GM12878 (cell line): ENCODE measurements around the gene USP28. TPM values are rescaled to one million over a fixed set of nuclear protein-coding genes. Genes with fewer than 3 reads are reported as not detected.

ENCODE experiments used
- ATAC-seq: fragments of 200-7000 bp; cut with Tn5 transposase; 3 replicates; pipeline ENCODE4 v1.9.1; 2020; ENCODE audit warnings: mild to moderate bottlenecking, moderate library complexity
- BruUV-seq: library from RNA; stranded (reverse); fragments of 400-500 nt; replicated peaks from 2 replicates; lab custom pipeline; 2021; lab: Mats Ljungman, UMichigan
- CTCF ChIA-PET: fragments of 300-600 bp; sonication (Branson Sonifier 250); formaldehyde crosslinking; extraction: SDS; loops from one replicate; lab custom pipeline; 2021; ENCODE audit warnings: inconsistent platforms; lab: Yijun Ruan, JAX
- POLR2A ChIA-PET: fragments of 350-600 bp; formaldehyde crosslinking; extraction: SDS; loops from one replicate; lab custom pipeline; 2021; ENCODE audit warnings: inconsistent platforms; lab: Charles Lee
- RAD21 ChIA-PET: fragments of 300-600 bp; sonication (Branson Sonifier 250); formaldehyde crosslinking; loops from one replicate; lab custom pipeline; 2023; ENCODE audit warnings: antibody characterized with exemption; ENCODE audit not compliant: unreplicated experiment; lab: Charles Lee
- SMC1A ChIA-PET: fragments of 300-600 bp; sonication (Branson Sonifier 250); formaldehyde crosslinking; loops from one replicate; lab custom pipeline; 2023; ENCODE audit not compliant: unreplicated experiment, uncharacterized antibody; lab: Charles Lee
- DNase-seq: peaks from one replicate; pipeline ENCODE4 v3.0.0-alpha.2; 2011; ENCODE audit warnings: low read depth, low spot score
- FAIRE-seq: peaks from 3 replicates; lab custom pipeline; 2011; peaks lifted over from hg19 to GRCh38; lab: Jason Lieb, UNC
- H2AFZ ChIP-seq: 2 replicates; pipeline ENCODE4 v1.6.0; 2011; ENCODE audit warnings: low read depth, low read length, control low read depth; ENCODE audit not compliant: control insufficient read depth
- H3K27ac ChIP-seq: 2 replicates; pipeline ENCODE4 v1.5.1; 2011; ENCODE audit warnings: control low read depth; ENCODE audit not compliant: control insufficient read depth, insufficient read depth
- H3K27me3 ChIP-seq, 2 experiments: replicated peaks in 1 of 2; 2 replicates each; pipeline versions ENCODE4 v1.6.0 to v1.6.1; 2011; ENCODE audit warnings: low read length in 1 of 2; ENCODE audit not compliant: control insufficient read depth in 2 of 2, insufficient read depth in 2 of 2
- H3K36me3 ChIP-seq, 2 experiments: 2 replicates each; pipeline ENCODE4 v1.5.1; 2011; ENCODE audit warnings: low read length in 1 of 2; ENCODE audit not compliant: control insufficient read depth in 2 of 2, insufficient read depth in 2 of 2
- H3K4me1 ChIP-seq: 2 replicates; pipeline ENCODE4 v1.6.1; 2011; ENCODE audit warnings: mild to moderate bottlenecking, low read length, moderate library complexity, mixed read lengths; ENCODE audit not compliant: control insufficient read depth, insufficient read depth
- H3K4me2 ChIP-seq: 2 replicates; pipeline ENCODE4 v1.6.0; 2011; ENCODE audit warnings: control low read depth; ENCODE audit not compliant: control insufficient read depth, insufficient read depth
- H3K4me3 ChIP-seq: fragments of 200-600 bp; sonication (generic); 2 replicates; pipeline ENCODE4 v1.5.1; 2016
- H3K79me2 ChIP-seq: 2 replicates; pipeline ENCODE4 v1.6.0; 2011; ENCODE audit warnings: low read length; ENCODE audit not compliant: control insufficient read depth, insufficient read depth
- H3K9ac ChIP-seq: 2 replicates; pipeline ENCODE4 v1.8.0; 2011; ENCODE audit warnings: low read length, control low read depth, mixed read lengths; ENCODE audit not compliant: control insufficient read depth, insufficient read depth
- H3K9me3 ChIP-seq: replicated peaks from 3 replicates; pipeline ENCODE4 v1.5.1; 2011; ENCODE audit warnings: mild to moderate bottlenecking, low read length; ENCODE audit not compliant: control insufficient read depth, insufficient read depth
- H4K20me1 ChIP-seq: 2 replicates; pipeline ENCODE4 v1.6.0; 2011; ENCODE audit not compliant: control insufficient read depth, insufficient read depth
- ASH2L ChIP-seq: fragments of 300-600, 200-600 bp; sonication (generic); IDR thresholded peaks from 2 replicates; pipeline ENCODE4 v1.6.1; 2017; ENCODE audit warnings: low read depth, mild to moderate bottlenecking, borderline replicate concordance
- CREM ChIP-seq: IDR thresholded peaks from 2 replicates; pipeline ENCODE4 v1.6.1; 2014; ENCODE audit warnings: antibody characterized with exemption, low read depth
- E2F4 ChIP-seq: IDR thresholded peaks from 2 replicates; pipeline ENCODE4 v1.6.1; 2012; ENCODE audit warnings: low read depth, low read length, improper control_type of control experiment
- EP300 ChIP-seq, 2 experiments: fragments of 150-350 bp in 1 of 2; IDR thresholded peaks; 2 replicates each; pipeline ENCODE4 v1.6.1; 2011 to 2012; ENCODE audit warnings: low read depth in 2 of 2, low read length in 2 of 2, borderline replicate concordance in 1 of 2, improper control_type of control experiment in 1 of 2, inconsistent platforms in 1 of 2; ENCODE audit not compliant: control insufficient read depth in 1 of 2
- EZH2 ChIP-seq: IDR thresholded peaks from 2 replicates; pipeline ENCODE4 v1.6.1; 2012; ENCODE audit warnings: low read depth, mild to moderate bottlenecking, control low read depth, inconsistent platforms, low read length, borderline replicate concordance; ENCODE audit not compliant: control insufficient read depth
- IKZF1 ChIP-seq: fragments of 450-650 bp; conservative IDR thresholded peaks from 2 replicates; pipeline ENCODE4 v1.6.1; 2017; ENCODE audit warnings: antibody characterized with exemption, mild to moderate bottlenecking
- KLF5 ChIP-seq: fragments of 450-650 bp; IDR thresholded peaks from 2 replicates; pipeline ENCODE4 v1.6.1; 2014; ENCODE audit warnings: mild to moderate bottlenecking; ENCODE audit not compliant: partially characterized antibody
- MXI1 ChIP-seq: fragments of 150-350 bp; IDR thresholded peaks from 2 replicates; pipeline ENCODE4 v1.6.1; 2011; ENCODE audit warnings: low read depth, mild to moderate bottlenecking, inconsistent platforms, low read length, improper control_type of control experiment
- NKRF ChIP-seq: fragments of 450-650 bp; conservative IDR thresholded peaks from 2 replicates; pipeline ENCODE4 v1.6.1; 2017; ENCODE audit warnings: mild to moderate bottlenecking, moderate library complexity
- SIN3A ChIP-seq: IDR thresholded peaks from 2 replicates; pipeline ENCODE4 v1.6.1; 2012; ENCODE audit warnings: low read depth, low read length, improper control_type of control experiment
- STAT1 ChIP-seq: fragments of 450-650 bp; conservative IDR thresholded peaks from 2 replicates; pipeline ENCODE4 v1.6.1; 2014; ENCODE audit warnings: antibody characterized with exemption, mild to moderate bottlenecking
- TBL1XR1 ChIP-seq: IDR thresholded peaks from 2 replicates; pipeline ENCODE4 v1.6.1; 2012; ENCODE audit warnings: low read depth, low read length, improper control_type of control experiment
- WGBS: methylation state at CpG from one replicate; pipeline ENCODE4 v1.1.6; 2016; ENCODE audit warnings: low lambda C conversion rate; ENCODE audit not compliant: insufficient replicate concordance, insufficient coverage; ENCODE audit errors: missing lambda C conversion rate; 5-methylcytosine and 5-hydroxymethylcytosine counted together
- in situ Hi-C: fragments of 300-500 bp; cut with MboI; formaldehyde crosslinking; loops from 9 replicates; pipeline ENCODE4 v1.14.3; 2018; ENCODE audit warnings: mixed read lengths
- intact Hi-C: fragments of 100-400 bp; cut with micrococcal nuclease; formaldehyde crosslinking; loops from one replicate; pipeline ENCODE4 v1.14.2; 2022; ENCODE audit not compliant: unreplicated experiment
- polyA plus RNA-seq, 11 experiments: library from polyadenylated mRNA; depleted of rRNA in 4 of 11; unstranded in 6 of 11; stranded (reverse) in 5 of 11; fragments of >200 nt; fragmentation: Nextera tagmentation in 4 of 11; fragmentation: Illumina TruSeq in 1 of 11; extraction: Ambion mirVana in 4 of 11; extraction: Trizol in 1 of 11; gene quantifications; 1 replicate in 1 of 11; 2 replicates in 10 of 11; pipeline versions ENCODE4 v1.2.1 to v1.2.3, GENCODE V29; 2011 to 2016; ENCODE audit warnings: inconsistent platforms in 2 of 11, missing spikeins in 2 of 11, low read depth in 1 of 11
- total RNA-seq, 4 experiments: library from RNA; depleted of rRNA in 3 of 4; stranded (reverse); fragments of >200 nt in 3 of 4; fragmentation: Illumina TruSeq in 1 of 4; extraction: Trizol in 1 of 4; gene quantifications; 2 replicates each; pipeline versions ENCODE4 v1.2.1 to v1.2.3, GENCODE V29; 2013 to 2021
- TF ChIP-seq, protein P1 (sequence below): fragments of 450-650 bp; formaldehyde crosslinking; IDR thresholded peaks from 2 replicates; pipeline ENCODE4 v1.5.0; 2022; ENCODE audit warnings: mild to moderate bottlenecking, missing genetic modification characterization

The USP28 gene
- total and polyA plus RNA-seq, 10 of the 15 experiments (the other 5 are each of a cell fraction or from before 2014, with no cell fraction given), result 2.8 to 60.4 (median 24.1) TPM

DNA sequence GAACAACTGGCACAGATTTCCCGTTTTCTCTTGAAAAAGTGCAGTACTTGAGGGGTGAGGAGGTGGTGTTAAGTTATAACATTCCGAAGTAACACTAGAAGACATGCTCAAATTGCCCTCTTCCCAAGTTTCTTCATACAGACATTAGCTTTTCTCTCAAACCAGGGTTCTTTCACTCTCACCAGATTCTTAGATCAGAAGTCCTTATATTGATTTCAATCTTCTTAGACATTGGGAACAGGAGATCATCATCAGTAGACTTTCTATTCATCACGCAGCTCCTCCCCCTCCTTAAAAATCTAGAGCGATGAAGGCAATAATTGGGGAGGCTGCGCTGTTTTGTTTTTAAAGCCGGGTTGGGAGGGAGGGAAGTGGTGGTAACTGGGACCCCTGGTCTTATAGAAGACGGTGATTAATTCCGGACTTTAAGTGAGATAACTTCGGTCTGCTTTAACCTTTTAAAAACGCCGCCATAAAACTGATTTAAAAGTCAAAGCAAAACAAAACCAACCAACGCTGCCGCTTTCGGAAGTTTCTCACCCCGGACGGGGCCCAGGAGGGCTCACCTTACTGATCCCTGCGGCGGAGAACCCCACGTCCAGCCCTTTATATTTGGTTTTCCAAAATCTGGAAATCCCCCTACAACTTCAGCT, 665 bp downstream of the USP28 start:
- ChIA-PET SMC1A (interaction anchor here (1.2 to 1.9 kb wide), 3 partner anchors 10 to 34 kb away, joined by 3 to 6 read pairs (median 5); no protein-coding TSS in a partner anchor), RAD21 (no interaction called here), CTCF (interaction anchor here (0.6 to 1.3 kb wide), 3 partner anchors 20 to 40 kb away, joined by 3 read pairs; no protein-coding TSS in a partner anchor), POLR2A (interaction anchor here (0.5 to 1.7 kb wide), 7 partner anchors 10 to 1349 kb away, joined by 3 to 5 read pairs (median 5); no protein-coding TSS in a partner anchor)
- no TSS peak for BruUV-seq
- H3K27ac ChIP-seq, result peak overlapping the region; percentile 72
- H3K79me2 ChIP-seq, result peaks cover 20% of the 10 kb centered on the region
- ATAC-seq (peak; percentile 41), DNase-seq (no peak), FAIRE-seq (no peak)
- 5% methylated on average over 19 of the region's 19 CpGs for WGBS
- intact Hi-C loops, result loop anchor here (2.0 kb wide), 1 partner anchor 102 kb away; the partner anchor contains the start of gene ZW10
- no peaks in the 10 kb centered on the region for H4K20me1 ChIP-seq
- H3K9ac ChIP-seq, result peak overlapping the region; percentile 77
- H3K4me3 ChIP-seq, result peak overlapping the region; percentile 86
- peak overlapping the region; percentile 69 for H2AFZ ChIP-seq
- H3K4me2 ChIP-seq, result peak overlapping the region; percentile 83
- H3K4me1 ChIP-seq, result peaks cover 20% of the 10 kb centered on the region
- 0 out of 4 replicates have a peak, but pooled peaks cover 0 to 3% of the 10 kb centered on the region in 2 experiments for H3K36me3 ChIP-seq
- no peaks in the 10 kb centered on the region for H3K27me3 ChIP-seq
- in situ Hi-C loops, result no loop called here
- peak; percentile 63; the same call in 1 of the 2 replicates for TF ChIP-seq MXI1
- TF ChIP-seq EZH2, result no peak
- TF ChIP-seq E2F4, result peak; percentile 69
- TF ChIP-seq IKZF1, result no peak; the same call in 1 of the 2 replicates
- TF ChIP-seq SIN3A, result 0 out of 2 replicates have a peak, but pooled peaks have one; percentile 46
- no peak for TF ChIP-seq EP300 (IDR thresholded peaks at IDR 0.05; ENCODE audit: borderline replicate concordance in 1 of 2, control insufficient read depth in 1 of 2, low read depth in 2 of 2, low read length in 2 of 2)
- 0 out of 2 replicates have a peak, but pooled peaks have one; percentile 21 for TF ChIP-seq CREM
- TF ChIP-seq TBL1XR1, result no peak
- no peak for TF ChIP-seq STAT1
- TF ChIP-seq, protein P1, sequence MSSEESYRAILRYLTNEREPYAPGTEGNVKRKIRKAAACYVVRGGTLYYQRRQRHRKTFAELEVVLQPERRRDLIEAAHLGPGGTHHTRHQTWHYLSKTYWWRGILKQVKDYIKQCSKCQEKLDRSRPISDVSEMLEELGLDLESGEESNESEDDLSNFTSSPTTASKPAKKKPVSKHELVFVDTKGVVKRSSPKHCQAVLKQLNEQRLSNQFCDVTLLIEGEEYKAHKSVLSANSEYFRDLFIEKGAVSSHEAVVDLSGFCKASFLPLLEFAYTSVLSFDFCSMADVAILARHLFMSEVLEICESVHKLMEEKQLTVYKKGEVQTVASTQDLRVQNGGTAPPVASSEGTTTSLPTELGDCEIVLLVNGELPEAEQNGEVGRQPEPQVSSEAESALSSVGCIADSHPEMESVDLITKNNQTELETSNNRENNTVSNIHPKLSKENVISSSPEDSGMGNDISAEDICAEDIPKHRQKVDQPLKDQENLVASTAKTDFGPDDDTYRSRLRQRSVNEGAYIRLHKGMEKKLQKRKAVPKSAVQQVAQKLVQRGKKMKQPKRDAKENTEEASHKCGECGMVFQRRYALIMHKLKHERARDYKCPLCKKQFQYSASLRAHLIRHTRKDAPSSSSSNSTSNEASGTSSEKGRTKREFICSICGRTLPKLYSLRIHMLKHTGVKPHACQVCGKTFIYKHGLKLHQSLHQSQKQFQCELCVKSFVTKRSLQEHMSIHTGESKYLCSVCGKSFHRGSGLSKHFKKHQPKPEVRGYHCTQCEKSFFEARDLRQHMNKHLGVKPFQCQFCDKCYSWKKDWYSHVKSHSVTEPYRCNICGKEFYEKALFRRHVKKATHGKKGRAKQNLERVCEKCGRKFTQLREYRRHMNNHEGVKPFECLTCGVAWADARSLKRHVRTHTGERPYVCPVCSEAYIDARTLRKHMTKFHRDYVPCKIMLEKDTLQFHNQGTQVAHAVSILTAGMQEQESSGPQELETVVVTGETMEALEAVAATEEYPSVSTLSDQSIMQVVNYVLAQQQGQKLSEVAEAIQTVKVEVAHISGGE (CRISPR knock-in tag), result no peak
- TF ChIP-seq ASH2L, result 0 out of 2 replicates have a peak, but pooled peaks have one; percentile 30
- peak; percentile 52 for TF ChIP-seq KLF5
- TF ChIP-seq NKRF, result peak; percentile 66
- no peaks in the 10 kb centered on the region; the same call in 1 of the 3 replicates for H3K9me3 ChIP-seq
